AG09309 (cell line): ENCODE measurements around the gene PRELID1.
"Not testable (repeated sequence)": the region's sequence is repeated elsewhere in the genome, so short reads cannot be mapped to it uniquely, and the experiment has no call there.

ENCODE experiments used
- DNase-seq: peaks from one replicate; pipeline ENCODE4 v3.0.0-alpha.2; 2010; ENCODE audit warnings: low read depth
- H3K4me3 ChIP-seq: 2 replicates; pipeline ENCODE4 v1.5.1; 2011; ENCODE audit warnings: mild to moderate bottlenecking, low read depth, low read length, moderate library complexity; ENCODE audit not compliant: control insufficient read depth
- CTCF ChIP-seq: IDR thresholded peaks from 2 replicates; pipeline ENCODE4 v1.5.1; 2011; ENCODE audit warnings: mild to moderate bottlenecking, low read depth, low read length, inconsistent platforms; ENCODE audit not compliant: insufficient read depth, control insufficient read depth; ENCODE audit errors: missing control alignments

The PRELID1 gene, protein sequence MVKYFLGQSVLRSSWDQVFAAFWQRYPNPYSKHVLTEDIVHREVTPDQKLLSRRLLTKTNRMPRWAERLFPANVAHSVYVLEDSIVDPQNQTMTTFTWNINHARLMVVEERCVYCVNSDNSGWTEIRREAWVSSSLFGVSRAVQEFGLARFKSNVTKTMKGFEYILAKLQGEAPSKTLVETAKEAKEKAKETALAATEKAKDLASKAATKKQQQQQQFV

GRCh38 chr5:177303121-177303924, at the start of gene PRELID1, which contains the start of gene RAB24:
PRELID1 (plus strand) TSS chr5:177303799; CDS start chr5:177303986, 187 bp downstream.
RAB24 (minus strand) TSS chr5:177303719; CDS start chr5:177303288, 431 bp downstream.
- no peak for TF ChIP-seq CTCF
- H3K4me3 ChIP-seq: peak within 1 kb of the TSS; percentile 83
- no peak for DNase-seq

DNA sequence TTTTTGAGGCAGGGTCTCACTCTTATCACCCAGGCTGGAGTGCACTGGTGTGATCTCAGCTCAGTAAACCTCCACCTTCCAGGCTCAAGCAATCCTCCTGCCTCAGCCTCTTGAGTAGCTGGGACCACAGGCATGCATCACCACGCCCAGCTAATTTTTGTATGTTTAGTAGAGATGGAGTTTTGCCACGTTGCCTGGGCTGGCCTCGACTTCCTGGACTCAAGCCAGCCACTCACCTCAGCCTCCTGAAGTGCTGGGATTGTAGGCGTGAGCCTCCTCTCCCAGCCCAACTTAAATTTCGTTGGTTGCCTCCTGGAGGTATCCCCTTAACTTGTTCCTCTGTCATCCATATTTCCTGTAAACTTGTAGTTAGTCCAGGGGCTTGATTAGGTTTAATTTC, 47.3 kb upstream of the PRELID1 start:
- H3K4me3 ChIP-seq: no peak overlapping the region
- DNase-seq: no peak
- no peak for TF ChIP-seq CTCF

DNA sequence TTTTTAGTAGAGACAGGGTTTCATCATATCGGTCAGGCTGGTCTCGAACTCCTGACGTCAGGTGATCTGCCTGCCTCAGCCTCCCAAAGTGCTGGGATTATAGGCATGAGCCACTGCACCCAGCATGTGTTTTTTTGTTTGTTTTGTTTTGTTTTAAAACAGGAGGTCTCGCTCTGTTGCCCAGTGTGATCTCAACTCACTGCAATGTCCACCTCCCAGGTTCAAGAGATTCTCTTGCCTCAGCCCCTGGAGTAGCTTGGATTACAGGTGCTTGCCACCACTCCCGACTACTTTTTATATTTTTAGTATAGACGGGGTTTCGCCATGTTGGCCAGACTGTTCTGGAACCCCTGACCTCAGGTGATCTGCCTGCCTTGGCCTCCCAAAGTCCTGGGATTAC, 44.9 kb upstream of the PRELID1 start:
- not testable (repeated sequence) for H3K4me3 ChIP-seq, DNase-seq

DNA sequence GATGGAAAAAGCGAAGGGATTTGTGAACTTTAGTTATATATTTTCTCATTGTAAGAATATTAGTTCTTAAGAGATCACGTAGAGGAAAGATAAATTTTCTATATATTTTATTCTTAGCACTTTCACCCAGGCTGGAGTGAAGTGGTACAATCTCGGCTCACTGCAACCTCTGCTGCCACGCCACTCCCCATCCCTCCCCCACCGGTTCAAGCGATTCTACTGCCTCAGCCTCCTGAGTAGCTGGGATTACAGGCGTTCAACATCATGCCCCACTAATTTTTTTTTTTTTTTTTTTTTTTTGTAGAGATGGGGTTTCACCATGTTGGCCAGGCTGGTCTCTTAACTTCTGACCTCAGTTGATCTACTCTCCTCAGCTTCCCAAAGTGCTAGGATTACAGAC, 42.6 kb upstream of the PRELID1 start:
- no peak for DNase-seq
- no peak overlapping the region for H3K4me3 ChIP-seq
- TF ChIP-seq CTCF: no peak

GRCh38 chr5:177261510-177261909, 42.1 kb upstream of the PRELID1 start:
- DNase-seq: no peak
- TF ChIP-seq CTCF: no peak
- H3K4me3 ChIP-seq: no peak overlapping the region

DNA sequence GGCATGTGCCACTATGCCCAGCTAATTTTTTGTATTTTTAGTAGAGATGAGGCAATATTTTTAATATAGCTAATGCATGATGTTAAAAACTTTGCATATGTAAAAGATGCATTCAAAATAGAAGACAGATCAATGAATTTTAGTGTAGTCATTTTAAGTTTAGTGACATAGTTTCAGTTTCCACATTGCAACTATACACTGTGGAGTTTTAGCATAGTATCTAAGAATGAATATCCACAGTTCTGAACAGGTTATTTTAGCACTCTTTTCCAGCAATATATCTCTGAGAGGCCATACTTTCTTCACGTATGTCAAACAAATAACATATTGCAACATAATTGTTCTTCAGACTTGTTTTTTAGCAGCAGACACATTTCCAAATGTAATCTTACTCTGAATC, 39.4 kb upstream of the PRELID1 start:
- no peak for DNase-seq
- no peak for TF ChIP-seq CTCF
- H3K4me3 ChIP-seq: no peak overlapping the region

DNA sequence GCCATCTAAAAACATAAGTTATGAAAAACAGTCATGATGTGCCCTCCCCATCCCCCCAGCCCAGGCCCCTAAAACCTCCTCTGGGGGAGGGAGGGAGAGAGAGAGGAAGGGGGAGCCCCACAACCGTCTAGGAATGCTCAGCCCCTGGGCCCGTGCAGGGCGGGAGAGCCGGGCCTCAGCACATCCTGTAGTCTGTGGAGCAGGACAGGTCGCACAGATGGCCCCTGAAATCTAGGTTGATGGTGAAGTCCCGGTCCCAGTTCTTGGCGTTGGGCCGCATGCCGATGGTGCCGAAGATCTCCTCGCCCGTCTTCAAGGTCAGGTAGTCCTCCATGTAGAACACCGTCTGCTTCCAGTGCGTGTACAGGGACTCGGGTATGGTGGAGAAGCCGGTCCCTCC, 38.2 kb upstream of the PRELID1 start:
- no peak for TF ChIP-seq CTCF
- H3K4me3 ChIP-seq: no peak overlapping the region

More for the DNA sequence above, 38.2 kb upstream of the PRELID1 start:
- DNase-seq: no peak
